GM12865 (cell line): ENCODE results near the gene DNMT3A.

Experiments used
- DNase-seq: peaks from one replicate; pipeline ENCODE4 v3.0.0; 2010; ENCODE audit warnings: low read depth
- H3K4me3 ChIP-seq: 2 replicates; pipeline ENCODE4 v1.5.1; 2011; ENCODE audit warnings: mild to moderate bottlenecking, low read depth, low read length, control low read depth
- TF ChIP-seq, protein P1 (sequence below): IDR thresholded peaks from 2 replicates; pipeline ENCODE4 v1.5.1; 2011; ENCODE audit warnings: low read length, control low read depth, low read depth, inconsistent platforms; ENCODE audit not compliant: insufficient read depth; ENCODE audit errors: missing control alignments

DNMT3A gene

GRCh38 chr2:25188405-25188804 lies 153.3 kb downstream of the DNMT3A start:
- H3K4me3 ChIP-seq = no peak overlapping the region
- TF ChIP-seq, protein P1, sequence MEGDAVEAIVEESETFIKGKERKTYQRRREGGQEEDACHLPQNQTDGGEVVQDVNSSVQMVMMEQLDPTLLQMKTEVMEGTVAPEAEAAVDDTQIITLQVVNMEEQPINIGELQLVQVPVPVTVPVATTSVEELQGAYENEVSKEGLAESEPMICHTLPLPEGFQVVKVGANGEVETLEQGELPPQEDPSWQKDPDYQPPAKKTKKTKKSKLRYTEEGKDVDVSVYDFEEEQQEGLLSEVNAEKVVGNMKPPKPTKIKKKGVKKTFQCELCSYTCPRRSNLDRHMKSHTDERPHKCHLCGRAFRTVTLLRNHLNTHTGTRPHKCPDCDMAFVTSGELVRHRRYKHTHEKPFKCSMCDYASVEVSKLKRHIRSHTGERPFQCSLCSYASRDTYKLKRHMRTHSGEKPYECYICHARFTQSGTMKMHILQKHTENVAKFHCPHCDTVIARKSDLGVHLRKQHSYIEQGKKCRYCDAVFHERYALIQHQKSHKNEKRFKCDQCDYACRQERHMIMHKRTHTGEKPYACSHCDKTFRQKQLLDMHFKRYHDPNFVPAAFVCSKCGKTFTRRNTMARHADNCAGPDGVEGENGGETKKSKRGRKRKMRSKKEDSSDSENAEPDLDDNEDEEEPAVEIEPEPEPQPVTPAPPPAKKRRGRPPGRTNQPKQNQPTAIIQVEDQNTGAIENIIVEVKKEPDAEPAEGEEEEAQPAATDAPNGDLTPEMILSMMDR = no peak
- no peak for DNase-seq

- DNase-seq = no peak
- H3K4me3 ChIP-seq = no peak overlapping the region
- TF ChIP-seq, protein P1 = no peak
Observed at GRCh38 chr2:25187729-25188350, 153.9 kb downstream of the DNMT3A start.

DNA sequence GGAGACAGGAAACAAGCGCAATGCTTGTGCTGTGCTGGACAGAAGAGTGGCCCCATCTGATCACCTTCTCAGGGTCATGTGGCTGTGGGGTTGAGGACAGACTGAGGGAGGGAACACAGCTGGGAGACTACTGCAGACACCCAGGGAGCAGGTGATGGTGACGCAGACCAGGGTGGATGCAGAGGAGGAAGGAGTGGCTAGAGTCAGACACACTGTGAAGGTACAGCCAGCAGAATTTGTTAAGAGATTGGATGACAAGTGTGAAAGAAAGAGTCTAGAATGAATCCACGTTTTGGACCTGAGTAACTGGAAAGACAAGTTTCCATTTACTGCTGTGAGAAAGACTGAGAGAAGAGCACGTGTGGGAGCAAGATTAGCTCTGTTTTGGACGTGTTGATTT lies 157.5 kb downstream of the DNMT3A start:
- no peak overlapping the region for H3K4me3 ChIP-seq
- TF ChIP-seq, protein P1 = no peak
- DNase-seq = no peak

GRCh38 chr2:25178976-25179375 lies 162.7 kb downstream of the DNMT3A start:
- TF ChIP-seq, protein P1 = no peak
- H3K4me3 ChIP-seq = no peak overlapping the region
- DNase-seq = no peak
